A549 (cell line): Measurements from ENCODE around the gene POLRMT. TPM values are rescaled to one million over a fixed set of nuclear protein-coding genes. Genes with fewer than 3 reads are reported as not detected.

ENCODE experiments used
- ATAC-seq, 2 experiments: fragments of 200-7000 bp in 1 of 2; fragments of >200 bp in 1 of 2; cut with Nextera tagmentation in 1 of 2; cut with Tn5 transposase in 1 of 2; 3 replicates each; pipeline versions ENCODE4 v1.8.0 to v1.9.1; 2018 to 2020; ENCODE audit warnings: mild to moderate bottlenecking in 1 of 2, moderate library complexity in 1 of 2
- CTCF ChIA-PET: fragments of 300-600 bp; sonication (Branson Sonifier 250); formaldehyde crosslinking; extraction: SDS; loops from one replicate; lab custom pipeline; 2021; ENCODE audit warnings: antibody characterized with exemption, inconsistent platforms; lab: Yijun Ruan, JAX
- POLR2A ChIA-PET: fragments of 350-600 bp; formaldehyde crosslinking; extraction: SDS; loops from one replicate; lab custom pipeline; 2021; ENCODE audit warnings: antibody characterized with exemption, inconsistent platforms; lab: Yijun Ruan, JAX
- DNase-seq, 2 experiments: peaks; one replicate each; pipeline versions ENCODE4 v3.0.0 to v3.0.0-alpha.2; 2011 to 2016; ENCODE audit warnings: low read depth in 1 of 2, low spot score in 1 of 2
- FAIRE-seq: peaks from 2 replicates; lab custom pipeline; 2011; peaks lifted over from hg19 to GRCh38; lab: Jason Lieb, UNC
- H3K27ac ChIP-seq, 2 experiments: fragments of >200 bp; sonication (Bioruptor Twin); formaldehyde crosslinking; 3 replicates each; pipeline ENCODE4 v1.5.1; 2016 to 2017
- H3K4me1 ChIP-seq: fragments of >200 bp; sonication (Bioruptor Twin); formaldehyde crosslinking; 3 replicates; pipeline ENCODE4 v1.6.1; 2016
- H3K4me2 ChIP-seq: fragments of >200 bp; sonication (Bioruptor Twin); formaldehyde crosslinking; 3 replicates; pipeline ENCODE4 v1.6.1; 2016
- H3K4me3 ChIP-seq: fragments of >200 bp; sonication (Bioruptor Twin); formaldehyde crosslinking; 3 replicates; pipeline ENCODE4 v1.5.1; 2016
- H3K9me3 ChIP-seq: fragments of >200 bp; sonication (Bioruptor Twin); formaldehyde crosslinking; 3 replicates; pipeline ENCODE4 v1.6.1; 2016
- BCL3 ChIP-seq: fragments of >200 bp; sonication (Bioruptor Twin); formaldehyde crosslinking; IDR thresholded peaks from 3 replicates; pipeline ENCODE4 v1.6.1; 2016
- CBX2 ChIP-seq: fragments of 200-600 bp; sonication (generic); IDR thresholded peaks from 2 replicates; pipeline ENCODE4 v1.6.1; 2016; ENCODE audit warnings: low read depth, mild to moderate bottlenecking, borderline replicate concordance
- CBX8 ChIP-seq: fragments of 200-600 bp; sonication (generic); IDR thresholded peaks from 2 replicates; pipeline ENCODE4 v1.6.1; 2016
- CHD4 ChIP-seq: fragments of 200-600 bp; sonication (generic); IDR thresholded peaks from 2 replicates; pipeline ENCODE4 v1.6.1; 2016; ENCODE audit warnings: antibody characterized with exemption, mild to moderate bottlenecking, borderline replicate concordance
- EHF ChIP-seq: fragments of 250-450 bp; sonication (Bioruptor Pico); IDR thresholded peaks from 2 replicates; pipeline ENCODE4 v1.5.0; 2020; ENCODE audit warnings: mild to moderate bottlenecking
- EHMT2 ChIP-seq: fragments of 200-600 bp; sonication (generic); IDR thresholded peaks from 2 replicates; pipeline ENCODE4 v1.6.1; 2016; ENCODE audit warnings: antibody characterized with exemption, low read depth, mild to moderate bottlenecking, moderate library complexity
- ELK1 ChIP-seq: fragments of 150-350 bp; IDR thresholded peaks from 2 replicates; pipeline ENCODE4 v1.6.1; 2014; ENCODE audit warnings: low read depth, mild to moderate bottlenecking, low read length
- FOXS1 ChIP-seq: fragments of 250-450 bp; sonication (Bioruptor Pico); IDR thresholded peaks from 2 replicates; pipeline ENCODE4 v1.5.0; 2020; ENCODE audit warnings: mild to moderate bottlenecking, moderate library complexity
- HDAC2 ChIP-seq: fragments of 200-600 bp; sonication (generic); IDR thresholded peaks from 2 replicates; pipeline ENCODE4 v1.6.1; 2016
- HES2 ChIP-seq: fragments of >200 bp; sonication (Bioruptor Twin); formaldehyde crosslinking; IDR thresholded peaks from 2 replicates; pipeline ENCODE4 v1.6.1; 2016
- HOXB5 ChIP-seq: fragments of 250-450 bp; sonication (Bioruptor Pico); IDR thresholded peaks from 2 replicates; pipeline ENCODE4 v1.5.0; 2020; ENCODE audit warnings: mild to moderate bottlenecking, moderate library complexity
- KDM5A ChIP-seq: fragments of 200-600 bp; sonication (generic); IDR thresholded peaks from 2 replicates; pipeline ENCODE4 v1.6.1; 2016; ENCODE audit warnings: antibody characterized with exemption, mild to moderate bottlenecking
- NFE2L2 ChIP-seq: fragments of 150-350 bp; conservative IDR thresholded peaks from 2 replicates; pipeline ENCODE4 v1.6.1; 2014; ENCODE audit warnings: low read length
- NPAS2 ChIP-seq: fragments of 250-450 bp; sonication (Bioruptor Pico); IDR thresholded peaks from 2 replicates; pipeline ENCODE4 v1.8.0; 2022; ENCODE audit warnings: mild to moderate bottlenecking, moderate library complexity, borderline replicate concordance
- NR3C1 ChIP-seq: fragments of >200 bp; sonication (Bioruptor Twin); formaldehyde crosslinking; IDR thresholded peaks from 3 replicates; pipeline ENCODE4 v1.6.1; 2017
- PHF8 ChIP-seq: fragments of 200-600 bp; sonication (generic); IDR thresholded peaks from 2 replicates; pipeline ENCODE4 v1.6.1; 2016; ENCODE audit warnings: low read depth, mild to moderate bottlenecking, antibody characterized with exemption, moderate library complexity, borderline replicate concordance
- POLR2A ChIP-seq: IDR thresholded peaks from 2 replicates; pipeline ENCODE4 v1.6.1; 2012; ENCODE audit warnings: mild to moderate bottlenecking, low read length
- RARB ChIP-seq: fragments of 250-450 bp; sonication (Bioruptor Pico); IDR thresholded peaks from 2 replicates; pipeline ENCODE4 v1.8.0; 2021; ENCODE audit warnings: mild to moderate bottlenecking, moderate library complexity
- SMC3 ChIP-seq: fragments of >200 bp; sonication (Bioruptor Twin); formaldehyde crosslinking; IDR thresholded peaks from 3 replicates; pipeline ENCODE4 v1.6.1; 2018; ENCODE audit warnings: inconsistent platforms
- SREBF2 ChIP-seq: fragments of 450-650 bp; IDR thresholded peaks from 2 replicates; pipeline ENCODE4 v1.6.1; 2014; ENCODE audit warnings: mild to moderate bottlenecking, moderate library complexity
- TP53 ChIP-seq: fragments of 250-450 bp; sonication (Bioruptor Pico); IDR thresholded peaks from 2 replicates; pipeline ENCODE4 v1.5.0; 2021; ENCODE audit warnings: mild to moderate bottlenecking, moderate library complexity
- ZNF302 ChIP-seq: fragments of 250-450 bp; sonication (Bioruptor Pico); IDR thresholded peaks from 2 replicates; pipeline ENCODE4 v1.9.0; 2021; ENCODE audit warnings: inconsistent platforms, mild to moderate bottlenecking, moderate library complexity
- WGBS: methylation state at CpG from one replicate; pipeline ENCODE4 v1.1.6; 2017; ENCODE audit errors: missing lambda C conversion rate; 5-methylcytosine and 5-hydroxymethylcytosine counted together
- polyA plus RNA-seq, 4 experiments: library from polyadenylated mRNA; depleted of rRNA in 3 of 4; stranded (reverse); fragments of >200 nt; fragmentation: RNase III in 1 of 4; extraction: RNeasy Plus Mini Kit Qiagen cat#74134 plus additional on column Dnase treatment in 1 of 4; gene quantifications; 2 replicates in 3 of 4; 3 replicates in 1 of 4; pipeline ENCODE4 v1.2.3, GENCODE V29; 2011 to 2017
- TF ChIP-seq, protein P1 (sequence below): IDR thresholded peaks from 2 replicates; pipeline ENCODE4 v1.6.1; 2012
- TF ChIP-seq, protein P2 (sequence below): fragments of 450-650 bp; IDR thresholded peaks from 2 replicates; pipeline ENCODE4 v1.6.1; 2014; ENCODE audit warnings: antibody characterized with exemption

The POLRMT gene
- polyA plus RNA-seq, 2 of the 4 experiments (the other 2 are of a cell fraction), result 41.9 to 68.8 TPM

DNA sequence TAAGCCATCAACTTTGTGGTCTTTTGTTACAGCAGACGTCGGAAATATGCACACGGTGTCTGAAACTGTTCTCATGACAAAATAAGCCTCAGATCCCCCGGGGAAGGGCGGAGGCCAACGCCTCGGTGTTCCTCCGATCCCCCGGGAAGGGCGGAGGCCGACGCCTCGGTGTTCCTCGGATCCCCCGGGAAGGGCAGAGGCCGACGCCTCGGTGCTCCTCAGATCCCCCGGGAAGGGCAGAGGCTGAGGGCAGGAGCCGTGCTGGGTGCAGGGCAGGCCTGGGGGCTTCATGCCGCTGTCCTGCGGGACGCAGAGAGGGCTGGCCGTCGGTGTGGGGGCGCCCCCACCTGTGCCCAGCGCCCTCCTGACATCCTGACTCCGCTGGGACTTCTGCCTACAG, 11.0 kb upstream of the POLRMT start:
- Histone ChIP-seq H3K27ac (no peak overlapping the region), H3K9me3 (no peaks in the 10 kb centered on the region), H3K4me1 (no peaks in the 10 kb centered on the region), H3K4me3 (no peak overlapping the region), H3K4me2 (no peak overlapping the region)
- no peak for FAIRE-seq
- WGBS, result 82% methylated on average over 18 of the region's 28 CpGs
- ChIA-PET POLR2A (no interaction called here), CTCF (interaction anchor here (2.0 kb wide), 1 partner anchor 60 kb away, joined by 6 read pairs; no protein-coding TSS in a partner anchor)
- TF ChIP-seq RARB (CRISPR knock-in tag) (no peak), EHF (CRISPR knock-in tag) (no peak), EHMT2 (no peak), HOXB5 (no peak), SREBF2 (no peak), CBX2 (no peak), PHF8 (no peak), SMC3 (no peak)
- TF ChIP-seq, protein P1, sequence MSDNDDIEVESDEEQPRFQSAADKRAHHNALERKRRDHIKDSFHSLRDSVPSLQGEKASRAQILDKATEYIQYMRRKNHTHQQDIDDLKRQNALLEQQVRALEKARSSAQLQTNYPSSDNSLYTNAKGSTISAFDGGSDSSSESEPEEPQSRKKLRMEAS, result no peak
- DNase-seq, result no peak
- no peak for ATAC-seq

GRCh38 chr19:643736-644135, 10.4 kb upstream of the POLRMT start:
- ChIA-PET POLR2A (no interaction called here), CTCF (no interaction called here)
- ATAC-seq, result no peak
- TF ChIP-seq NR3C1 (no peak), ELK1 (no peak), HDAC2 (no peak), CHD4 (no peak), NFE2L2 (no peak), TP53 (CRISPR knock-in tag) (no peak), HES2 (no peak), ZNF302 (no peak), CBX8 (no peak), KDM5A (no peak), SREBF2 (no peak), NPAS2 (no peak), BCL3 (no peak), FOXS1 (CRISPR knock-in tag) (no peak), POLR2A (no peak)
- TF ChIP-seq, protein P2, sequence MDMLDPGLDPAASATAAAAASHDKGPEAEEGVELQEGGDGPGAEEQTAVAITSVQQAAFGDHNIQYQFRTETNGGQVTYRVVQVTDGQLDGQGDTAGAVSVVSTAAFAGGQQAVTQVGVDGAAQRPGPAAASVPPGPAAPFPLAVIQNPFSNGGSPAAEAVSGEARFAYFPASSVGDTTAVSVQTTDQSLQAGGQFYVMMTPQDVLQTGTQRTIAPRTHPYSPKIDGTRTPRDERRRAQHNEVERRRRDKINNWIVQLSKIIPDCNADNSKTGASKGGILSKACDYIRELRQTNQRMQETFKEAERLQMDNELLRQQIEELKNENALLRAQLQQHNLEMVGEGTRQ, result no peak
- H3K4me1 ChIP-seq, result peaks cover 5% of the 10 kb centered on the region; the same call in 2 of the 3 replicates
- no peak overlapping the region for H3K4me3 ChIP-seq
- H3K27ac ChIP-seq, result no peak overlapping the region
- DNase-seq, result no peak
- WGBS, result 95% methylated on average over 7 of the region's 24 CpGs
- no peak for FAIRE-seq
- H3K4me2 ChIP-seq, result no peak overlapping the region
- H3K9me3 ChIP-seq, result no peaks in the 10 kb centered on the region
